Karpas-422 (cell line): Measurements from ENCODE around the gene MEIS1. TPM values are rescaled to one million over a fixed set of nuclear protein-coding genes. Genes with fewer than 3 reads are reported as not detected.

Experiments
- DNase-seq: peaks from one replicate; pipeline ENCODE4 v3.0.0-alpha.2; 2015
- H2AFZ ChIP-seq: fragments of 200-600 bp; sonication (generic); 2 replicates; pipeline ENCODE4 v1.6.1; 2014; ENCODE audit warnings: antibody characterized with exemption, low read length, mixed read lengths
- H3K27ac ChIP-seq: fragments of 200-600 bp; sonication (generic); 2 replicates; pipeline ENCODE4 v1.5.1; 2014; ENCODE audit warnings: mild to moderate bottlenecking, low read length, moderate library complexity
- H3K27me3 ChIP-seq: fragments of 200-600 bp; sonication (generic); 2 replicates; pipeline ENCODE4 v1.6.1; 2014; ENCODE audit warnings: low read length, mixed read lengths
- H3K36me3 ChIP-seq: fragments of 200-600 bp; sonication (generic); 2 replicates; pipeline ENCODE4 v1.6.1; 2014; ENCODE audit warnings: low read length, mixed read lengths; ENCODE audit not compliant: insufficient read depth
- H3K4me1 ChIP-seq: fragments of 200-600 bp; sonication (generic); 2 replicates; pipeline ENCODE4 v1.6.1; 2014; ENCODE audit warnings: mild to moderate bottlenecking, low read length, mixed read lengths
- H3K4me2 ChIP-seq: fragments of 200-600 bp; sonication (generic); 2 replicates; pipeline ENCODE4 v1.6.1; 2014; ENCODE audit warnings: low read length, low read depth, mild to moderate bottlenecking; ENCODE audit not compliant: poor library complexity, severe bottlenecking
- H3K4me3 ChIP-seq: fragments of 200-600 bp; sonication (generic); 2 replicates; pipeline ENCODE4 v1.5.1; 2014; ENCODE audit warnings: mild to moderate bottlenecking, antibody characterized with exemption, low read length, mixed read lengths
- H3K79me2 ChIP-seq: fragments of 200-600 bp; sonication (generic); 2 replicates; pipeline ENCODE4 v1.6.1; 2014; ENCODE audit warnings: mild to moderate bottlenecking, low read length, mixed read lengths
- H3K9ac ChIP-seq: fragments of 200-600 bp; sonication (generic); 2 replicates; pipeline ENCODE4 v1.6.0; 2014; ENCODE audit warnings: low read length
- H3K9me2 ChIP-seq: fragments of 200-600 bp; sonication (generic), shearing (Covaris generic); replicated peaks from 2 replicates; pipeline ENCODE4 v1.6.0; 2014; ENCODE audit warnings: mild to moderate bottlenecking, low read length, moderate library complexity; ENCODE audit not compliant: insufficient read depth
- H3K9me3 ChIP-seq: fragments of 300-700, 200-600 bp; sonication (generic); 2 replicates; pipeline ENCODE4 v1.6.1; 2014; ENCODE audit warnings: low read length, mixed read lengths
- H4K20me1 ChIP-seq: fragments of 200-600 bp; sonication (generic); 2 replicates; pipeline ENCODE4 v1.6.1; 2014; ENCODE audit warnings: mild to moderate bottlenecking, antibody characterized with exemption, low read length, low read depth; ENCODE audit not compliant: insufficient read depth
- total RNA-seq: library from RNA; depleted of rRNA; stranded (reverse); fragments of >200 nt; shearing (Covaris generic); gene quantifications from 2 replicates; pipeline ENCODE4 v1.2.3, GENCODE V29; 2014; ENCODE audit warnings: low replicate concordance

The MEIS1 gene
- total RNA-seq, 1 experiment from 2014 or later = 32.5 TPM

DNA sequence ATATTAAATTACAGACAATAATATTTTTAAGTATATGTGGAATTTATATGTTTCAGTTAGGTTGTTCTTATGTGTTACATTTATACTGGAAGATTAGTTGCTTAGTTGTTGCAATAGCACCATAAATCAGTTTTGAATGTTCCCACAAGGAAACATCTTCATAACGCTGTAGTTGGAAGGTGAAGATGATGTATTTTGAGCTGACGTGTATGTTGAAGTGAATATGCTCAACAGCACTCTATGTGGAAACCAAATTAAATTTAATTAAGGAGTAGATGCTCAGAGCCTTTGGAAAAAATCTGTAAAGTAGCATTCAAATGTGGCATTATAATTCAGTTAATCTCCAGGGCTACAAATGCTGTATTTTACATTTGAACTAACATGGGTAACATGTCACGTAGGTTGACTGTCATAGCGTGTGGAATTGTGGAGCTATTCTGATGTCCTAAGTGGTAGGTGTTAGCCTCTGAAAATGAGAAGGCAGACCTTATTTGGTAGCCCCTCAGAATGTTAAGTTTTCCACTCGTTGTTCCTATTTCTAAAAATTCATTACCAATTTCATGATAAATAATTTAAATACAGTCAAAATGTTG lies 88.5 kb downstream of the MEIS1 start:
- no peak overlapping the region for H3K4me3 ChIP-seq
- H3K9me2 ChIP-seq = no peaks in the 10 kb centered on the region; the same call in 1 of the 2 replicates
- no peaks in the 10 kb centered on the region for H3K36me3 ChIP-seq
- no peak overlapping the region for H3K4me2 ChIP-seq
- no peaks in the 10 kb centered on the region for H4K20me1 ChIP-seq
- H3K9ac ChIP-seq = no peak overlapping the region
- H3K4me1 ChIP-seq = peaks cover 21% of the 10 kb centered on the region
- DNase-seq = no peak
- no peaks in the 10 kb centered on the region for H3K27me3 ChIP-seq
- no peak overlapping the region for H2AFZ ChIP-seq
- no peaks in the 10 kb centered on the region for H3K79me2 ChIP-seq
- no peak overlapping the region for H3K27ac ChIP-seq
- H3K9me3 ChIP-seq = no peaks in the 10 kb centered on the region

DNA sequence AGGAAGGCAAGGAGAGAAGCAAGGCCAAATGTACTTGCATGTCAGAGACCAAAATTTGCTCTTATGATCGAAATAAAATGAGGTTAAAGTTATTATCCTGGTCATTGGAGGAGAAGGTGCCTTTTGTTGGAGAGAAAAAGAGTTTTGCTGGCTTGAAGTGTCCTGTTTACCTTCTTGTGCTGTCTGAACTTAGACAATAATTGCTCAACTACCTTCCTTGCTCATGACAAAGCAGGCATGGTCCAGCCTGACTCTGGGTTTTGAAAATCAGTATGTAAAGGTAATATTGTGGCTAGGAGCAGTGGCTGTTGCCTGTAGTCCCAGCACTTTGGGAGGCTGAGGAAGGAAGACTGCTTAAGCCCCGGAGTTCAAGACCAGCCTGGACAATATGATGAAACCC lies 89.1 kb downstream of the MEIS1 start:
- Histone ChIP-seq H3K27ac (no peak overlapping the region), H3K4me3 (no peak overlapping the region), H4K20me1 (no peaks in the 10 kb centered on the region), H2AFZ (no peak overlapping the region), H3K9me3 (no peaks in the 10 kb centered on the region), H3K4me1 (peaks cover 21% of the 10 kb centered on the region), H3K9ac (no peak overlapping the region), H3K27me3 (no peaks in the 10 kb centered on the region), H3K9me2 (no peaks in the 10 kb centered on the region; the same call in 1 of the 2 replicates), H3K36me3 (no peaks in the 10 kb centered on the region), H3K4me2 (no peak overlapping the region), H3K79me2 (no peaks in the 10 kb centered on the region)
- DNase-seq = no peak

DNA sequence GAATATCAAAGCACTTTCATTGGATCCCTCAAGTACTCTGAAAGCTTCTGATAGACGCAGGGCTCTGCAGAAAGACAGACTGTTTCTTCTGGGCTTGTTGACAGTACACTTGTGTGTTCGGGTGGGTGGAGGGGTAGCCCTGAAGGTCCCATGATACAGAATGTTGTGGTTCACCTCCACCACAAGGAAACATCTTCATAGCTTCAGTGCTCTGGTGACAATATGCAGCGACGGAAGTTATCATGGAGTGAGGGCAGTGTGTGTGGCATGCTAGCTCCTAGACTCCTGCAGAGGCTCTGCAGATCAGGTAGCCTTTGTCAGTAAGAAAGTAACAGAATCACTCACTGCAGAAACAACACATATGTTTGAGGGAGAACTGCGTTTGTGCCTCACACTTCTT lies 90.7 kb downstream of the MEIS1 start:
- H4K20me1 ChIP-seq = no peaks in the 10 kb centered on the region
- no peak for DNase-seq
- no peak overlapping the region for H3K27ac ChIP-seq
- H2AFZ ChIP-seq = no peak overlapping the region
- H3K9ac ChIP-seq = no peak overlapping the region
- no peaks in the 10 kb centered on the region for H3K9me3 ChIP-seq
- H3K9me2 ChIP-seq = no peaks in the 10 kb centered on the region; the same call in 1 of the 2 replicates
- H3K36me3 ChIP-seq = no peaks in the 10 kb centered on the region
- H3K4me3 ChIP-seq = no peak overlapping the region
- peaks cover 21% of the 10 kb centered on the region for H3K4me1 ChIP-seq
- H3K4me2 ChIP-seq = peak overlapping the region; percentile 20
- no peaks in the 10 kb centered on the region for H3K79me2 ChIP-seq
- no peaks in the 10 kb centered on the region for H3K27me3 ChIP-seq

DNA sequence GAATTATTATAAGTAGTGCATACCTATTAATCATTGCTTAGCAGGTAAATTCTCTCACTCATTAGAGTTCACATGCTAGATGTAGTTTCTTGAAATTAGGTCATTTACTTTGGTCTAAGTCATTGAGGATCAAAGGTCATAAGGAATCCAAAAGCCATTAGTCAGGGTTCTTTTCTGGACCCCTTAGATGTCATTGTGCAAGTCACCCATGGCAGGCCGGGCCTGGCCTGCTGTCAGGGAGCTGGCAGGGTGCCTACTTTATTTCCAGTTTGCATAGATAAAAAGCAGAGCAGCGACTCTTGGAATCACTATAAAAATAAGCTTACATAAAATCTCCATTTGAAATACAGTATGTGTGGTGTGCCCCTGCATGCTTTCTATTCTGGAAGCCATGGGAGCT lies 91.3 kb downstream of the MEIS1 start:
- no peaks in the 10 kb centered on the region for H3K9me3 ChIP-seq

DNA sequence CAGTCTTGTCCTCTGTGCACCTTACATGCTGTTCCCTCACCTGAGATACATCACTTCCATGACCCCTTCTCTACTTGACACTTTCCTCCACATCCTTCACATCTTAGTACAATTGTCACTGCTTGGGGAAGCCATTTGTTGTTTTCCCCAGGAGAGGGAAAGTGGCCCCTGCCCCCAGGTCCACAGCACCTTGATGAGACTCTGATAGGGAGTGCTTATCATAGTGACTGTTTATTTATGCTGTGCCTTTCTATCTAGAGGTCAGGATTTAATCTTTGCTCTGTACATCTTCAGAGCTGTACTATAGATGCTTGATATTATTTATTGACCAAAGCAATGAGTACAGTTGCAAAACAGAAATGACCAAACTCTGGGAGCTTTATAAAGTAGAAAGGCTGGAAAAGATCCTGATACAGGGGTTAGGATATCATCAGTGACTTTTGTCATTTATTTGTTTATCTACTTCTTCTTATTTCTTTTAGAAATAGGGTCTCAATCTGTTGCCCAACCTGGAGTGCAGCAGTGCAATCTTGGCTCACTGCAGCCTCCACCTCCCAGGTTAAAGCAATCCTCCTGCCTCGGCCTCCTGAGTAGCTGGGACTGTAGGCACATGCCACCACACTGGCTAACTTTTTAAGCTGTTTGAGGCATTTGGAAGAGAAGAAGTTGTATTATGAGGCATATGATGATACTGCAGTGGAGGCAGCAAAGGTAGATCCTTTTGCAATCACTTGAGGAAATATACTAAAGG lies 94.2 kb downstream of the MEIS1 start:
- H4K20me1 ChIP-seq = no peaks in the 10 kb centered on the region
- H3K9me3 ChIP-seq = no peaks in the 10 kb centered on the region
- H3K27ac ChIP-seq = no peak overlapping the region
- no peak overlapping the region for H3K4me3 ChIP-seq
- no peak overlapping the region for H2AFZ ChIP-seq
- peaks cover 35% of the 10 kb centered on the region for H3K4me1 ChIP-seq
- H3K79me2 ChIP-seq = no peaks in the 10 kb centered on the region
- no peaks in the 10 kb centered on the region for H3K9me2 ChIP-seq
- DNase-seq = no peak
- H3K9ac ChIP-seq = no peak overlapping the region
- no peaks in the 10 kb centered on the region for H3K36me3 ChIP-seq
- no peak overlapping the region for H3K4me2 ChIP-seq
- no peaks in the 10 kb centered on the region for H3K27me3 ChIP-seq

More for the DNA sequence above, 91.3 kb downstream of the MEIS1 start:
- Histone ChIP-seq H3K27ac (no peak overlapping the region), H3K79me2 (no peaks in the 10 kb centered on the region), H3K9ac (no peak overlapping the region), H3K4me2 (peak overlapping the region; percentile 20), H4K20me1 (no peaks in the 10 kb centered on the region), H3K27me3 (no peaks in the 10 kb centered on the region), H3K9me2 (no peaks in the 10 kb centered on the region; the same call in 1 of the 2 replicates), H2AFZ (no peak overlapping the region), H3K36me3 (no peaks in the 10 kb centered on the region), H3K4me1 (peaks cover 21% of the 10 kb centered on the region), H3K4me3 (no peak overlapping the region)
- no peak for DNase-seq

DNA sequence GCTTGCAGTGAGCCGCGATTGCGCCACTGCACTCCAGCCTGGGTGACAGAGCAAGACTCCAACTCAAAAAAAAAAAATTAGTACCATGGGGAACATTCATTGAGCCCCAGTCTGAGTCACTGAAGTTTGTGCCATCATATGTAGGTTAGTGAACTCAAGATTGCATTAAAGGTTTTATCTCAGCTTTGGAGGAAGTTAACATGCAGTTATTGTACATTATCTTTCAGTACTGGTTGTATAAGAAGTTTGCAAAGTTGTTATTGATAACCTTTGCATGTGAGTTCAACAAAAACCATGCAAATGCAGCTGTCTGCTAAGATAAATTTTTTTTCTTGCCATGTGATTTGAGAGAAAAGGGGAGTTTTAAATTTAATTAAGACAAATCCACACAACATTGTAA lies 95.7 kb downstream of the MEIS1 start:
- H2AFZ ChIP-seq = no peak overlapping the region
- no peak overlapping the region for H3K9ac ChIP-seq
- no peaks in the 10 kb centered on the region for H3K36me3 ChIP-seq
- H3K4me2 ChIP-seq = no peak overlapping the region
- H3K79me2 ChIP-seq = no peaks in the 10 kb centered on the region
- H4K20me1 ChIP-seq = no peaks in the 10 kb centered on the region
- H3K27ac ChIP-seq = no peak overlapping the region
- H3K4me3 ChIP-seq = no peak overlapping the region
- no peaks in the 10 kb centered on the region for H3K9me2 ChIP-seq
- H3K4me1 ChIP-seq = peaks cover 37% of the 10 kb centered on the region
- H3K27me3 ChIP-seq = no peaks in the 10 kb centered on the region
- no peak for DNase-seq
- H3K9me3 ChIP-seq = no peaks in the 10 kb centered on the region

DNA sequence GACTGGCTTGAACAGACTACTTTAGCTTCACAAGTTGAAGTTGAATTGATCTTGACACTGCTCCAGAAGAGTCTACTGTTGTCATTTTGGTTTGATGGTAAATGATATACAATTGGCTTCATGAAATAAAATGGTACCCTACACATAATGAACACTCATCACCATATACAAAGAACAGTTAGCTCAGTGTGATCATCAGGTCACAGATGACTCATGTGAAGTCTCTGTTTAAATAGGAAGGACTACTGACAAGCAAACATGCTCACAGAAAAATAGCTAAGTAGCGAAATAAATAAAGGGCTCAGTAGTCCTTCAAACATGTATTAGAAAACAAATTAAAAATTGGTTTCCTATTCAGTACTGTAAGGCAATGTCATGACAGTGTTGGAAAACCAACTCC lies 96.2 kb downstream of the MEIS1 start:
- H3K27ac ChIP-seq = no peak overlapping the region
- H3K36me3 ChIP-seq = no peaks in the 10 kb centered on the region
- no peak overlapping the region for H2AFZ ChIP-seq
- no peak overlapping the region for H3K4me3 ChIP-seq
- H3K9me2 ChIP-seq = no peaks in the 10 kb centered on the region
- no peak for DNase-seq
- H3K9me3 ChIP-seq = no peaks in the 10 kb centered on the region
- H3K27me3 ChIP-seq = no peaks in the 10 kb centered on the region
- H3K4me1 ChIP-seq = peaks cover 37% of the 10 kb centered on the region
- H3K4me2 ChIP-seq = no peak overlapping the region
- no peak overlapping the region for H3K9ac ChIP-seq
- H4K20me1 ChIP-seq = no peaks in the 10 kb centered on the region
- no peaks in the 10 kb centered on the region for H3K79me2 ChIP-seq

DNA sequence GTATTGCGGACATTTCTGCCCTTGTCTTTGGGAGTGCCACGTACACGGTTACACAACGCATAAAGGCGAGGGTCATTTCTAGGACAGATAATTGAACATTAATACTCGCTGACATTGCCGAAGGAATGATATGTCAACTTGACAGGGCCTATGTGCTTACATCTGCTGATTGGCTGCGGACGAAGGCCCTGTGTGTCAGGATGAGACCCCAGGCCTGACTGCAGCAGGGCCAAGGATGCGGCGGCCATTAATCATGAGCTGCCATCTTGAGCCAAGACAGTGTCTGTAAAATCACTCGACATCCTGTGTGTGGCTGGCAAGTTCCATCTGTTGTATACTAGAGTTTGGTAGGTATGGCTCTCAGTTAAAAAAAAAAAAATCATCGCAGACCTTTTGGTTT lies 96.6 kb downstream of the MEIS1 start:
- no peak overlapping the region for H3K4me2 ChIP-seq
- H3K9me2 ChIP-seq = no peaks in the 10 kb centered on the region

More for the DNA sequence above, 96.6 kb downstream of the MEIS1 start:
- no peaks in the 10 kb centered on the region for H3K36me3 ChIP-seq
- H3K4me3 ChIP-seq = no peak overlapping the region
- no peak overlapping the region for H3K27ac ChIP-seq
- no peaks in the 10 kb centered on the region for H3K9me3 ChIP-seq
- no peaks in the 10 kb centered on the region for H3K27me3 ChIP-seq
- no peak overlapping the region for H3K9ac ChIP-seq
- DNase-seq = no peak
- no peaks in the 10 kb centered on the region for H4K20me1 ChIP-seq
- H2AFZ ChIP-seq = no peak overlapping the region
- H3K4me1 ChIP-seq = peaks cover 37% of the 10 kb centered on the region
- H3K79me2 ChIP-seq = no peaks in the 10 kb centered on the region
